WTC11 (cell line): Measurements from ENCODE around the gene STON2. TPM values are rescaled to one million over a fixed set of nuclear protein-coding genes. Genes with fewer than 3 reads are reported as not detected.

Source experiments
- ATAC-seq: fragments of 200-7000 bp; cut with Tn5 transposase; 2 replicates; pipeline ENCODE4 v1.10.0; 2021; ENCODE audit warnings: mild to moderate bottlenecking, moderate library complexity
- CTCF ChIA-PET: fragments of 300-600 bp; sonication (Branson Sonifier 250); formaldehyde crosslinking; loops from one replicate; lab custom pipeline; 2021; ENCODE audit warnings: antibody characterized with exemption; lab: Charles Lee
- POLR2A ChIA-PET: fragments of 350-600 bp; sonication (Branson Sonifier 250); formaldehyde crosslinking; loops from one replicate; lab custom pipeline; 2021; ENCODE audit warnings: antibody characterized with exemption; lab: Charles Lee
- DNase-seq: peaks from one replicate; pipeline ENCODE4 v3.0.0; 2021; ENCODE audit warnings: low spot score
- H3K27ac Mint-ChIP-seq: 2 replicates; pipeline ENCODE4 v1.8.0; 2021; ENCODE audit warnings: mixed read lengths
- H3K27me3 Mint-ChIP-seq: 2 replicates; pipeline ENCODE4 v1.8.0; 2021; ENCODE audit warnings: low read depth, mild to moderate bottlenecking, moderate library complexity, mixed read lengths
- H3K36me3 Mint-ChIP-seq: 2 replicates; pipeline ENCODE4 v1.8.0; 2021; ENCODE audit warnings: mixed read lengths
- H3K4me1 Mint-ChIP-seq: 2 replicates; pipeline ENCODE4 v1.8.0; 2022; ENCODE audit warnings: mixed read lengths
- H3K4me3 Mint-ChIP-seq: 2 replicates; pipeline ENCODE4 v1.8.0; 2021; ENCODE audit warnings: mild to moderate bottlenecking, moderate library complexity, mixed read lengths
- H3K9me3 Mint-ChIP-seq: 2 replicates; pipeline ENCODE4 v1.8.0; 2021; ENCODE audit warnings: mixed read lengths
- E2F5 ChIP-seq: sonication (generic); formaldehyde crosslinking; IDR thresholded peaks from 2 replicates; pipeline ENCODE4 v1.8.1; 2022; ENCODE audit warnings: mild to moderate bottlenecking, moderate library complexity, missing genetic modification reagents
- ELF4 ChIP-seq: sonication (generic); formaldehyde crosslinking; IDR thresholded peaks from 2 replicates; pipeline ENCODE4 v1.8.1; 2022; ENCODE audit warnings: low read depth, mild to moderate bottlenecking, moderate library complexity, missing genetic modification reagents
- EMX1 ChIP-seq: fragments of 250-450 bp; sonication (Bioruptor Pico); IDR thresholded peaks from 2 replicates; pipeline ENCODE4 v1.8.0; 2021; ENCODE audit warnings: mild to moderate bottlenecking
- MYBL2 ChIP-seq: sonication (generic); formaldehyde crosslinking; IDR thresholded peaks from 2 replicates; pipeline ENCODE4 v1.8.1; 2023; ENCODE audit warnings: mild to moderate bottlenecking, moderate library complexity, missing genetic modification reagents
- NR1H2 ChIP-seq: sonication (generic); formaldehyde crosslinking; IDR thresholded peaks from 2 replicates; pipeline ENCODE4 v1.9.0; 2021; ENCODE audit warnings: mild to moderate bottlenecking, moderate library complexity, missing genetic modification reagents
- PREB ChIP-seq: sonication (generic); formaldehyde crosslinking; IDR thresholded peaks from 2 replicates; pipeline ENCODE4 v1.8.1; 2022; ENCODE audit warnings: mild to moderate bottlenecking, missing genetic modification reagents, moderate library complexity, borderline replicate concordance
- SMAD3 ChIP-seq: sonication (generic); formaldehyde crosslinking; IDR thresholded peaks from 2 replicates; pipeline ENCODE4 v1.8.0; 2022; ENCODE audit warnings: missing genetic modification reagents, mild to moderate bottlenecking, borderline replicate concordance
- TEAD4 ChIP-seq: sonication (generic); formaldehyde crosslinking; IDR thresholded peaks from 2 replicates; pipeline ENCODE4 v1.8.0; 2022; ENCODE audit warnings: mild to moderate bottlenecking, missing genetic modification reagents
- ZBTB43 ChIP-seq: sonication (generic); formaldehyde crosslinking; IDR thresholded peaks from 2 replicates; pipeline ENCODE4 v1.8.1; 2023; ENCODE audit warnings: mild to moderate bottlenecking, missing genetic modification reagents
- ZMAT4 ChIP-seq: fragments of 250-450 bp; sonication (Bioruptor Pico); IDR thresholded peaks from 2 replicates; pipeline ENCODE4 v1.9.0; 2021; ENCODE audit warnings: mild to moderate bottlenecking
- ZNF512 ChIP-seq: sonication (generic); formaldehyde crosslinking; IDR thresholded peaks from 2 replicates; pipeline ENCODE4 v1.8.1; 2022; ENCODE audit warnings: missing genetic modification reagents, borderline replicate concordance
- ZNF532 ChIP-seq: fragments of 250-450 bp; sonication (Bioruptor Pico); IDR thresholded peaks from 2 replicates; pipeline ENCODE4 v1.9.0; 2021; ENCODE audit warnings: mild to moderate bottlenecking, borderline replicate concordance
- ZNF671 ChIP-seq: fragments of 250-450 bp; sonication (Bioruptor Pico); IDR thresholded peaks from 2 replicates; pipeline ENCODE4 v1.8.0; 2021; ENCODE audit warnings: mild to moderate bottlenecking
- ZSCAN18 ChIP-seq: fragments of 250-450 bp; sonication (Bioruptor Pico); IDR thresholded peaks from 2 replicates; pipeline ENCODE4 v2.1.2; 2022; ENCODE audit warnings: mild to moderate bottlenecking, moderate library complexity
- total RNA-seq: library from RNA; stranded (reverse); gene quantifications from 3 replicates; pipeline ENCODE4 v1.2.3, GENCODE V29; 2021

The STON2 gene
- total RNA-seq, 1 experiment from 2014 or later: 69.2 TPM

- Mint-ChIP-seq H3K27ac (no peak overlapping the region), H3K27me3 (no peaks in the 10 kb centered on the region), H3K36me3 (peaks cover 3% of the 10 kb centered on the region; the same call in 1 of the 2 replicates), H3K4me3 (no peak overlapping the region), H3K9me3 (peaks cover 5% of the 10 kb centered on the region), H3K4me1 (no peaks in the 10 kb centered on the region)
- CTCF ChIA-PET: no interaction called here
- POLR2A ChIA-PET: interaction anchor here (0.5 kb wide), 1 partner anchor 10 kb away, joined by 4 read pairs; no protein-coding TSS in a partner anchor
- DNase-seq (no peak), ATAC-seq (no peak)
- TF ChIP-seq PREB (CRISPR knock-in tag) (no peak), ZBTB43 (CRISPR knock-in tag) (no peak), ZNF671 (CRISPR knock-in tag) (no peak), SMAD3 (CRISPR knock-in tag) (no peak), E2F5 (no peak), NR1H2 (CRISPR knock-in tag) (no peak), ELF4 (no peak), ZMAT4 (CRISPR knock-in tag) (no peak)
Measured at GRCh38 chr14:81337073-81337472, 63.1 kb downstream of the STON2 start.

- ChIA-PET CTCF (no interaction called here), POLR2A (no interaction called here)
- TF ChIP-seq SMAD3 (CRISPR knock-in tag): no peak
- TF ChIP-seq ZSCAN18 (CRISPR knock-in tag): no peak
- TF ChIP-seq ZNF532: no peak
- no peak for TF ChIP-seq TEAD4 (CRISPR knock-in tag)
- no peak for TF ChIP-seq EMX1 (CRISPR knock-in tag)
- TF ChIP-seq ELF4: no peak
- no peak for TF ChIP-seq MYBL2 (CRISPR knock-in tag)
- no peak for TF ChIP-seq ZNF512 (CRISPR knock-in tag)
- no peak for TF ChIP-seq E2F5
- TF ChIP-seq PREB (CRISPR knock-in tag): no peak
- peaks cover 3% of the 10 kb centered on the region; the same call in 1 of the 2 replicates for H3K36me3 Mint-ChIP-seq
- DNase-seq (no peak), ATAC-seq (no peak)
- H3K9me3 Mint-ChIP-seq: peaks cover 5% of the 10 kb centered on the region
- peaks cover 3% of the 10 kb centered on the region; the same call in 1 of the 2 replicates for H3K4me1 Mint-ChIP-seq
- H3K4me3 Mint-ChIP-seq: no peak overlapping the region
- H3K27ac Mint-ChIP-seq: peak overlapping the region; percentile 25; the same call in 1 of the 2 replicates
- H3K27me3 Mint-ChIP-seq: no peaks in the 10 kb centered on the region
Measured at GRCh38 chr14:81336009-81336408, 64.1 kb downstream of the STON2 start.
